HCT116 (cell line): ENCODE results near the gene DHRS7. TPM values are rescaled to one million over a fixed set of nuclear protein-coding genes. Genes with fewer than 3 reads are reported as not detected.

Source experiments
- CBX3 ChIP-seq: IDR thresholded peaks from 2 replicates; pipeline ENCODE4 v1.6.1; 2012; ENCODE audit warnings: low read depth
- CEBPB ChIP-seq: IDR thresholded peaks from 2 replicates; pipeline ENCODE4 v1.6.1; 2012; ENCODE audit warnings: low read depth
- EZH2 ChIP-seq: fragments of 200-600 bp; sonication (generic); IDR thresholded peaks from 2 replicates; pipeline ENCODE4 v1.6.1; 2017; ENCODE audit warnings: antibody characterized with exemption, mixed run types
- EZH2phosphoT487 ChIP-seq: fragments of 200-600 bp; IDR thresholded peaks from 2 replicates; pipeline ENCODE4 v1.6.1; 2018; ENCODE audit warnings: antibody characterized with exemption, borderline replicate concordance
- FOSL1 ChIP-seq: IDR thresholded peaks from 2 replicates; pipeline ENCODE4 v1.6.1; 2012; ENCODE audit warnings: low read depth
- POLR2A ChIP-seq: IDR thresholded peaks from 2 replicates; pipeline ENCODE4 v1.7.0; 2011; ENCODE audit warnings: borderline replicate concordance; ENCODE audit not compliant: insufficient read depth, insufficient read length; ENCODE audit errors: extremely low read depth
- SRF ChIP-seq: IDR thresholded peaks from 2 replicates; pipeline ENCODE4 v1.6.1; 2012; ENCODE audit warnings: low read depth
- TCF7L2 ChIP-seq: IDR thresholded peaks from 2 replicates; pipeline ENCODE4 v1.7.0; 2011; ENCODE audit warnings: borderline replicate concordance, inconsistent platforms; ENCODE audit not compliant: insufficient read depth, insufficient read length; ENCODE audit errors: extremely low read depth
- ZNF274 ChIP-seq: fragments of 200-500 bp; sonication (Bioruptor generic); IDR thresholded peaks from 2 replicates; pipeline ENCODE4 v1.6.1; 2014; ENCODE audit warnings: mild to moderate bottlenecking, low read depth, low read length, inconsistent platforms
- total RNA-seq: library from RNA; stranded (reverse); gene quantifications from one replicate; pipeline ENCODE4 v1.2.1, GENCODE V29; 2021; ENCODE audit not compliant: unreplicated experiment
- TF ChIP-seq, protein P1 (sequence below), 3 experiments: fragments of 200-600 bp in 1 of 3; sonication (generic) in 1 of 3; IDR thresholded peaks in 2 of 3; conservative IDR thresholded peaks in 1 of 3; 2 replicates each; pipeline ENCODE4 v1.5.1; 2012 to 2017; ENCODE audit warnings: low read depth in 2 of 3, low read length in 2 of 3, antibody characterized with exemption in 1 of 3, borderline replicate concordance in 1 of 3, control low read depth in 1 of 3, mild to moderate bottlenecking in 1 of 3, mixed read lengths in 1 of 3, mixed run types in 1 of 3, moderate library complexity in 1 of 3; ENCODE audit not compliant: insufficient read depth in 1 of 3
- TF ChIP-seq, protein P2 (sequence below): IDR thresholded peaks from 2 replicates; pipeline ENCODE4 v1.6.1; 2011; ENCODE audit warnings: mild to moderate bottlenecking, low read length, moderate library complexity; ENCODE audit not compliant: insufficient replicate concordance; ENCODE audit errors: extremely low read depth
- TF ChIP-seq, protein P3 (sequence below): IDR thresholded peaks from 2 replicates; pipeline ENCODE4 v1.6.1; 2012

The DHRS7 gene
- total RNA-seq, 1 experiment from 2014 or later, result 43.8 TPM

DNA sequence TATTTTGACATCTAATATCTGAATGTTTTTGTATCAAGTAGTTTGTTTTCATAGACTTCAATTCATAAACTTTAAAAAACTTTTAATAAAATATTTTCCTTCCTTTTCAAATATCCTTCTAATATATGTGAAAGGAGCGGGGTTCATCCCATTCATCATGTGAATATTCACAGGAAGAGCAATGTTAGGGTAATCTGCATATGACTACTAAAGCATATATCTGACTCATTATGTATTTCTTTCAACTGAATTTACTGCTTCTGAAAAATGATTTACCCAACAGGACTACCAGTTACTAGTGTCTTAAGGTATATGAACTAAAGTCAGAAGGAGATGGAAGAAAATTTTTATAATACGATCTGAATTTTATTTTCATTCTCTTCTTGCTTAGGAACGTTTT is 30.5 kb downstream of the DHRS7 start (continued):
- TF ChIP-seq, protein P1, sequence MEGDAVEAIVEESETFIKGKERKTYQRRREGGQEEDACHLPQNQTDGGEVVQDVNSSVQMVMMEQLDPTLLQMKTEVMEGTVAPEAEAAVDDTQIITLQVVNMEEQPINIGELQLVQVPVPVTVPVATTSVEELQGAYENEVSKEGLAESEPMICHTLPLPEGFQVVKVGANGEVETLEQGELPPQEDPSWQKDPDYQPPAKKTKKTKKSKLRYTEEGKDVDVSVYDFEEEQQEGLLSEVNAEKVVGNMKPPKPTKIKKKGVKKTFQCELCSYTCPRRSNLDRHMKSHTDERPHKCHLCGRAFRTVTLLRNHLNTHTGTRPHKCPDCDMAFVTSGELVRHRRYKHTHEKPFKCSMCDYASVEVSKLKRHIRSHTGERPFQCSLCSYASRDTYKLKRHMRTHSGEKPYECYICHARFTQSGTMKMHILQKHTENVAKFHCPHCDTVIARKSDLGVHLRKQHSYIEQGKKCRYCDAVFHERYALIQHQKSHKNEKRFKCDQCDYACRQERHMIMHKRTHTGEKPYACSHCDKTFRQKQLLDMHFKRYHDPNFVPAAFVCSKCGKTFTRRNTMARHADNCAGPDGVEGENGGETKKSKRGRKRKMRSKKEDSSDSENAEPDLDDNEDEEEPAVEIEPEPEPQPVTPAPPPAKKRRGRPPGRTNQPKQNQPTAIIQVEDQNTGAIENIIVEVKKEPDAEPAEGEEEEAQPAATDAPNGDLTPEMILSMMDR (IDR thresholded peaks at IDR 0.05 in 2 of 3, conservative IDR thresholded peaks at IDR 0.05 in 1 of 3; ENCODE audit: borderline replicate concordance in 1 of 3, insufficient read depth in 1 of 3, low read depth in 2 of 3, low read length in 2 of 3), result no peak
- TF ChIP-seq FOSL1 (no peak), EZH2phosphoT487 (no peak), SRF (no peak), CEBPB (no peak), ZNF274 (no peak), TCF7L2 (no peak), POLR2A (no peak), EZH2 (no peak), CBX3 (no peak)
- TF ChIP-seq, protein P2, sequence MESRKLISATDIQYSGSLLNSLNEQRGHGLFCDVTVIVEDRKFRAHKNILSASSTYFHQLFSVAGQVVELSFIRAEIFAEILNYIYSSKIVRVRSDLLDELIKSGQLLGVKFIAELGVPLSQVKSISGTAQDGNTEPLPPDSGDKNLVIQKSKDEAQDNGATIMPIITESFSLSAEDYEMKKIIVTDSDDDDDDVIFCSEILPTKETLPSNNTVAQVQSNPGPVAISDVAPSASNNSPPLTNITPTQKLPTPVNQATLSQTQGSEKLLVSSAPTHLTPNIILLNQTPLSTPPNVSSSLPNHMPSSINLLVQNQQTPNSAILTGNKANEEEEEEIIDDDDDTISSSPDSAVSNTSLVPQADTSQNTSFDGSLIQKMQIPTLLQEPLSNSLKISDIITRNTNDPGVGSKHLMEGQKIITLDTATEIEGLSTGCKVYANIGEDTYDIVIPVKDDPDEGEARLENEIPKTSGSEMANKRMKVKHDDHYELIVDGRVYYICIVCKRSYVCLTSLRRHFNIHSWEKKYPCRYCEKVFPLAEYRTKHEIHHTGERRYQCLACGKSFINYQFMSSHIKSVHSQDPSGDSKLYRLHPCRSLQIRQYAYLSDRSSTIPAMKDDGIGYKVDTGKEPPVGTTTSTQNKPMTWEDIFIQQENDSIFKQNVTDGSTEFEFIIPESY, result no peak
- TF ChIP-seq, protein P3, sequence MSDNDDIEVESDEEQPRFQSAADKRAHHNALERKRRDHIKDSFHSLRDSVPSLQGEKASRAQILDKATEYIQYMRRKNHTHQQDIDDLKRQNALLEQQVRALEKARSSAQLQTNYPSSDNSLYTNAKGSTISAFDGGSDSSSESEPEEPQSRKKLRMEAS, result no peak
